Ureter (tissue), 1 donor: ENCODE results near the gene B4GALNT2. TPM values are rescaled to one million over a fixed set of nuclear protein-coding genes. Genes with fewer than 3 reads are reported as not detected.
"Not testable (repeated sequence)": the region's sequence is repeated elsewhere in the genome, so short reads cannot be mapped to it uniquely, and the experiment has no call there.

Source experiments
- DNase-seq: peaks from one replicate; pipeline ENCODE4 v3.0.0-alpha.2; 2020; ENCODE audit warnings: low spot score
- total RNA-seq: library from RNA; stranded (reverse); gene quantifications from one replicate; pipeline ENCODE4 v1.2.4, GENCODE V29; 2023
- donor health status: DM: yes; HTN: yes; CAD: no.

Gene B4GALNT2
- total RNA-seq, 1 donor from 2014 or later: 0.05 TPM

DNA sequence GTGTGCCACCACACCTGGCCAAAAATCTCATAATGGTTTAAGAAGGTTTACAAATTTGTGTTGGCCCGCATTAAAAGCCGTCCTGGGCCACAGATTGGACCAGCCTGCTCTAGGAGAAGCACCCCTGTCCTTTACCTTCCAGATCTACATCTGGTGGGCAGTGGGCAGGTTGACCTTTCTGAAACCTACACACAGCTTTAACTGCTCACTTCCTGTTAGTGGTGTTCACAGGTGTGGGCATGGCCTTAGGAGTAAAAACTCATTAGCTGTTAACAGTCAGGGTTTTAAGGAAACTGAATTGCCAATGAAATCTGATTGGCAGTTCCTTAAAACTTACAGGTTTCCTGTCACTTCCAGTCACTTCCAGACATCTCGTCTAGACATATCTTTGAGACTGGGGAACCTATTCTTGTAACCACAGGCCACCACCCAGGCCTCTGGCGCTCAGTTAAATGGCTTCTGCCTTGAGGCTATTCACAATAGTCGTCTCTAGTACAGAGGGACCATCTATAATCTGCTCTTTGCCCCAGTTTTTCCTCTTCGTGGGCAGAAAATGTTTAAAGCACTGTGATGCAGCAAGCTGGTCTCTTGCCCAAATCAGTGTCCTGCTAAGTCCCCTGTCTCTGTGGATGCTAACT is 48.5 kb downstream of the B4GALNT2 start:
- no peak for DNase-seq

DNA sequence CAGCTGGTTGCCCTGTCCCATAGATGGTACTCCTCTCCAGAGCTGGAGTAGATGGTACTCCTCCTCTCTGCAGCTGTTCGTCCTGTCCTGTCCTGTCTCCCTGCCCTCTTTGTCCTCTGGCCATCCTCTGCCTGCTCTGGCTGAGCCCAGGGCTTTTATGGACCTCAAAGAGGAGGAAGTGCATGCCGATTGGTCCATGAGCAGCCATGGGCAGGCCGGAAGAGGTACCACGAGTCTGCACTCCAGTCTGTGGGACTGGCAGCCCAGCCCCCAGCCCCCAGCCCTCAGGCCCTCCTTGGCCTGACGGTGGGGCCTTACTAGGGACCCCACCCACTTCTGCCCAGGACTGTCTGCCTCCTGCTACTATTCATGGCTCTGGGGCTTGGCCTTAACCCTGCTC is 50.8 kb downstream of the B4GALNT2 start:
- no peak for DNase-seq

DNA sequence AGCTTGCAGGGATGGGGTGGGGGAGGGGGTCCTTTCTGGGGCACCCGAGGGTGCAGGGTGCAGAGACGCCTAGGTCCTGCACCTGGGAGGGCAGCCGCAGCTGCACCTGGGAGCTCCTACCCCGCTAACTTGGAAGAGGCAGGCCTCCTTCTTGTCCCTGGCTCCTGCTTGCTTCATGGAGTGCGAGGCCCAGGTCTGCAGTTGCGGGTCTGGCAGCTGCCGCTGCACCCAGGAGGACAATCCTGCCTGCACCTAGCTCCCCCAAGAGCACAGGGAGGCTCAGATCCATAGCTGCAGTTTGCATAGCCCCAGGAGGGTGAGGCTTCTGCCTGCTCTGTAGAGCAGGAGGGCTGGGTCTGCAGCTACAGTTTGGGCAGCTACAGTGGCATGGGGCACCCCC is 51.2 kb downstream of the B4GALNT2 start:
- DNase-seq: no peak

GRCh38 chr17:49184522-49184921 is 52.0 kb downstream of the B4GALNT2 start:
- not testable (repeated sequence) for DNase-seq

DNA sequence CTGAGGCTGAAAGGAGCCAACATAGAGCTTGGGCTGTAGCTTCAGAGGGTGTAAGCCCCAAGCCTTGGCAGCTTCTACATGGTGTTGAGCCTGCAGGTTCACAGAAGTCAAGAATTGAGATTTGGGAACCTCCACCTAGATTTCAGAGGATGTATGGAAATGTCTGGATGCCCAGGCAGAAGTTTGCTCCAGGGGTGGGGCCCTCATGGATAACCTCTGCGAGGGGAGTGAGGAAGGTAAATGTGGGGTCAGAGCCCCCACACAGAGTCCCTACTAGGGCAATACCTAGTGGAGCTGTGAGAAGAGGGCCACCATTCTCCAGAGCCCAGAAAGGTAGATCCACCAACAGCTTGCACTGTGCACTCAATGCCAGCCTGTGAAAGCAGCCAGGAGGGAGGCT is 52.8 kb downstream of the B4GALNT2 start:
- DNase-seq: not testable (repeated sequence)

GRCh38 chr17:49187301-49187700 is 54.7 kb downstream of the B4GALNT2 start:
- DNase-seq: no peak

GRCh38 chr17:49190932-49191331 is 58.4 kb downstream of the B4GALNT2 start:
- DNase-seq: no peak

DNA sequence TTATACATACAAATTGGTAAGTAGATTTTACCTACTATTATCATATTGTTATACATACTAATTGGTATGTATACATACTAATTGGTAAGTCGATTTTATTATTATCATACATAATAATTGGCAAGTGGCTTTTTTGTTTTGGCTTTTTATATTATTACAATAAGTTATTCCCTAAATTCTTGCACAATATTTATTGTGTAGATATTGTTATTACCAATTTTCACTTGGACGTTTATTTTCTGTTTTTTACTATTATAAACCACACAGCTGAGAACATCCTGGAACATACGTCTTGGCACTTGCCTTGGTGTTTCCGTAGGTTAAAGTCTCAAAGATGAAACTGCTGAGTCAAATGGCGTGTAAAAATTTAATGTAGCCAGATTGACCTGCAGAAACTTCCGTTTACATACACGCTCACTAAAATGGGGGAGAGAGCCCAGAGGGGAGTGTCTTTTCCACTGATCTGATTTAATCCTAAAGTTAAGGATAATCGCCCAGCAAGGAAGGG is 58.9 kb downstream of the B4GALNT2 start:
- no peak for DNase-seq

GRCh38 chr17:49191917-49192741 is 59.6 kb downstream of the B4GALNT2 start:
- DNase-seq: peak; percentile 96

GRCh38 chr17:49193513-49194296 is 61.1 kb downstream of the B4GALNT2 start:
- peak; percentile 62 for DNase-seq

DNA sequence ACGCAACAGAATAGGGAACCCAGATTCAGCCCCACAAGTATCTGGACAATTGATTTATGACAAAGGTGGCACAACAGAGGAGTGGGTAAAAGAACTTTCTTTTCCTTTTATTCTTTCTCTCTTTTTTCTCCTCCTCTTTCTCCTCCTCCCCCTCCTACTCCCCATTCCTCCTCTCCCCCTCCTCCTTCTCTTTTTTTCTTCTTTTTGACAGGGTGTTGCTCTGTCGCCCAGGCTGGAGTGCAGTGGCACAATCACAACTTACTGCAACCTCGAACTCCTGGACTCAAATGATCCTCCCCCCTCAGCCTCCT is 61.7 kb downstream of the B4GALNT2 start:
- DNase-seq: no peak

DNA sequence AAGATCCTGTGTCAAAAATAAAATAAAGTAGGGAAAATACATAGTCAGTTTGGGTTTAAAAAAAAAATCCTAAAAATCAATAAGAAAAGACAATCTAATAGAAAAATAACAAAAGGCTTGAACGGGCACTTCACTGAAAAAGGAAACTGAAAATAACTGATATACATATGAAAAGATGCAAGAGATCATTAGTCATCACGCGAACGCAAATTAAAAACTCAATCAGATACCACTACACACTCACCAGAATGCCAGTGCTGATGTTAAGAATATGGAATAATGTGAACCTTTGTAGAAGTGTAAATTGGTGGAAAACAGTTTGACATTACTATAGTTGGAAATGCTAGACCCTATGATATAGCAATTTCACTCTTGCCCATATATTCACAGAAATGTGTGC is 63.2 kb downstream of the B4GALNT2 start:
- DNase-seq: no peak

DNA sequence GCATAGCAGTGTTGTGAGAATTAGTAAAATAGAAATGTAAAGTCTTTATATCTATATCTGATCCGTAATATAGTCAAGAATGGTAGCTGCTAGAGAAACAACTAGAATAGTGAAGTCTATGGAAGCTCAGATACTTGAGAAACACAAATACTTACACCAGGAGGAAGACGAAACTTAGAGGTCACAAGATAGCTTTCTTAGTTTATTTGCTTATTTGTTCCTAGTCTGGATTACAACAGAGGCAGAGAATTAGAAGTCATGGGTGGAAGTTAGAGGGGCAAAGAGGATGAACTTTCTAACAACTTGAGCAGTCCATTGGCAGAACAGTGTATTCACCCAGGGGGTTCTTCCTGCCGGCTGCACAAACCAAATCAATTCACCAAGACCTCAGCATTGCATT is 64.0 kb downstream of the B4GALNT2 start:
- no peak for DNase-seq

- no peak for DNase-seq
Measured at GRCh38 chr17:49197346-49197998, 64.9 kb downstream of the B4GALNT2 start.

DNA sequence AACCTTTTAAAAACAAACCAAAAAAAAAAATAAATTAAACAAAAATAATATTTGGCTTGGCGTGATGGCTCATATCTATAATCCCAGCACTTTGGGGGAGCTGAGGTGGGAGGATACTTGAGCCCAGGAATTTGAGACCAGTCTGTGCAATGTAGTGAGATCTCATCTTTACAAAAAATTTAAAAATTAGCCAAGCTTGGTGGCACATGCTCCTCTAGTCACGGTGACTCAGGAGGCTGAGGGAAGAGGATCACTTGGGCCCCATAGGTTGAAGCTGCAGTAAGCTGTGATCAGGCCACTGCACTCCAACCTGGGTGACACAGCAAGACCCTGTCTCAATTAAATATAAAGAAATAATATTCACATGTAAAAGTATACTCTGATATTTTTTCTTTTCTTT is 65.6 kb downstream of the B4GALNT2 start:
- no peak for DNase-seq

DNA sequence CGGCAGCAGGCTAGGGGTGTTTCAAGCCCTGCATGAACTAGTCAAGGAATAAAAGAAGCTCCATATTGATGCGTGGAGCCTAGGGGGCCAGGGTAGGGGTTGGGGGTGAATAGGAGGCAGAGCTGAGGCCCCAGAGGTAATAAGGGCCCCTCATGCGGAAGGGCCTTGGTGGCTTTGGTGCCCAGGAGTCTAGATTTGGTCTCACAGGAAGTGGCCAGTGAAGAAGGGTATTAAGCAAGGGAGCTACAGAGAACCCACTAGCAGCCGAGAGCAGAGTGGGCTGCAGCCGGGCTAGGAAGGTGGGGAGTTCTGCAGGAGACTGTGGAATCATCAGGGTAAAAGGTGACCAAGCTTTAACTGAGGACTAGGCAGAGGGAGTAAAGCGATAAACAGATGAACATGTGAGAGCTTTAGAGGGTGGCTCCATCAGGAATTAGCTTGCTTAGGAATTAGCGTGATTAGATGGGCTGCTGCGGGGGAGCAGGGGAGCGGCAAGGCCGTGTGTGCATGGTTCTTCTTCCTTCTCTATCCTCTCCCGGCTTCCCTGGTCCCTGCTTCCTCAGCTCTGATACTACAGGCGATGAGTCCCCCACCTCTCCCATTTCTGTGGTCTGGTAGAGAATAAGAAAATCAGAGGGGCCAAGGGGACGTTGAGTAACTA is 68.0 kb downstream of the B4GALNT2 start:
- no peak for DNase-seq

- DNase-seq: no peak
Measured at GRCh38 chr17:49201481-49201927, 68.9 kb downstream of the B4GALNT2 start.

- DNase-seq: no peak
Measured at GRCh38 chr17:49203796-49204195, 71.2 kb downstream of the B4GALNT2 start.

DNA sequence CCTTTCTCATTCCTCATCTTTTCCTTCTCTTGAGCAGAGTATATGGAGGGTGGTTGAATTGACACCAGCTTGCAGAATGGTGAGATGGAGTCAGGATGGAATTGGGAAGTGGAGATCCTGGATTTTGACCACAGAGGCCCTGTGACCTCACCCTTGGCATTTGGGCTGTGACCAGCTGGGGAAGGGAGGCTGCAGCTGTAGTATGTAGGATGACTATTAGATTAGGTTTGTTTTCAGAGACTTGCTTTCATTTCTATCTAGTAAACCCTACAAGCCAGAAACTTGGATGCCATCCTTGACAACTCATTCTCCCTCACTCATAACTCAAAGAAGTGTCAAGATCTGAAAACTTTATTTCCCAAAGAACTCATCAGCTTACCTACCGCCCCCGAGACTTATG is 71.9 kb downstream of the B4GALNT2 start:
- DNase-seq: no peak

DNA sequence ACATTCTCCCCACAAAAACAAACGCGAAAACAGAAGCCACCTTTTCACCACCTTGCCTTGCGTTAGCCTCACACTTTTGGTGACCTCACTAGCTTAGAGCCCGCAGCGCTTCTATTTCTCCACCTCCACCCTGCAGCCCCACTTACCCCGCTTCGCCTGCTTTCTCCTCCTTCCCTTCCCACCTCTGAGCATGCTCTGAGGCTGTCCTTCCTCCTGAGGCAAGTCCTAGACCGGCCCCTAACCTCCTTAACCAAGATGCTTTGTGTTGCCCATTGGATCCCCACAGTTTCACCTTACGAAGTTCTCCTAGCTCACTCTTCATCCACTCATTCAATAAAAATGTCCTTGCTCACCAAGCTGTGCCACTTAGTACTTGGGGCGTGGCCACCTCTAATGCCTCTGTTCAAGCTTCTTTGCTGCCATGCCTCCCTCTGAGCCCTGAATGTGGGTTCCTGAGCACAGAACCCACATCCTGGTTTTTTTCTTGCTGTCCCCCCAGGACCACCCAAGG is 76.5 kb downstream of the B4GALNT2 start:
- no peak for DNase-seq
